K562 (cell line): Measurements from ENCODE around the gene SURF4.

ENCODE experiments used
- ARID2 ChIP-seq: fragments of 450-650 bp; IDR thresholded peaks from 2 replicates; pipeline ENCODE4 v1.6.1; 2017; ENCODE audit warnings: antibody characterized with exemption, mild to moderate bottlenecking
- TF ChIP-seq, protein P1 (sequence below), 3 experiments: IDR thresholded peaks in 2 of 3; conservative IDR thresholded peaks in 1 of 3; 2 replicates each; pipeline ENCODE4 v1.5.1; 2011 to 2012; ENCODE audit warnings: low read length in 3 of 3, mild to moderate bottlenecking in 3 of 3, control low read depth in 2 of 3, improper control_type of control experiment in 1 of 3, inconsistent platforms in 1 of 3, low read depth in 1 of 3, mixed read lengths in 1 of 3, moderate library complexity in 1 of 3; ENCODE audit not compliant: insufficient read depth in 2 of 3

DNA sequence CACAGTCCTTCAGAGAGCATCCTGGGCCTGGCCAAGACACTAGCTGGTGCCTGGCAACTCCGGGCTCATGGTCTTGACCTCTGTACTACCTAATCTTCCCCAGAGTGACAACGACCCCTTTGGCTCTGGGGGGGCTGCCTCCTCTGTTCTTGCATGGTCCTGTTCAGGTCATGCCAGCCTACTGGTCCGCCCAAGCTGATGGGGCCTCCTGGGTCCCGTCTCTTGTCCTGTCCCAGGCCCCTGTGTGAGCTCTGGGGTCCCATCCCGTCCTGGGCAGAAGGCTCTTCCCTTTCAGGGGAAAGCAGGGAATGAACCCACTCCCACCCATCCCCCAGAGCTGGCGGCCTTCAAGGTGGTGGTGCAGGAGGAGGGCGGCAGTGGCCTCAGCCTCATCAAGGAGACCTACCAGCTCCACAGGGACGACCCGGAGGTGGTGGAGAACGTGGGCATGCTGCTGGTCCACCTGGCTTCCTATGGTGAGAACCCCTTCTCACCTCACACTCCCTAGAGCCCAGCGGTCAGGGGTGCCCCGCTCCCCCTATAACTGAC, 28.7 kb upstream of the SURF4 start:
- TF ChIP-seq, protein P1, sequence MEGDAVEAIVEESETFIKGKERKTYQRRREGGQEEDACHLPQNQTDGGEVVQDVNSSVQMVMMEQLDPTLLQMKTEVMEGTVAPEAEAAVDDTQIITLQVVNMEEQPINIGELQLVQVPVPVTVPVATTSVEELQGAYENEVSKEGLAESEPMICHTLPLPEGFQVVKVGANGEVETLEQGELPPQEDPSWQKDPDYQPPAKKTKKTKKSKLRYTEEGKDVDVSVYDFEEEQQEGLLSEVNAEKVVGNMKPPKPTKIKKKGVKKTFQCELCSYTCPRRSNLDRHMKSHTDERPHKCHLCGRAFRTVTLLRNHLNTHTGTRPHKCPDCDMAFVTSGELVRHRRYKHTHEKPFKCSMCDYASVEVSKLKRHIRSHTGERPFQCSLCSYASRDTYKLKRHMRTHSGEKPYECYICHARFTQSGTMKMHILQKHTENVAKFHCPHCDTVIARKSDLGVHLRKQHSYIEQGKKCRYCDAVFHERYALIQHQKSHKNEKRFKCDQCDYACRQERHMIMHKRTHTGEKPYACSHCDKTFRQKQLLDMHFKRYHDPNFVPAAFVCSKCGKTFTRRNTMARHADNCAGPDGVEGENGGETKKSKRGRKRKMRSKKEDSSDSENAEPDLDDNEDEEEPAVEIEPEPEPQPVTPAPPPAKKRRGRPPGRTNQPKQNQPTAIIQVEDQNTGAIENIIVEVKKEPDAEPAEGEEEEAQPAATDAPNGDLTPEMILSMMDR (IDR thresholded peaks at IDR 0.05 in 2 of 3, conservative IDR thresholded peaks at IDR 0.05 in 1 of 3; ENCODE audit: insufficient read depth in 2 of 3, low read depth in 1 of 3, low read length in 3 of 3) = no peak
- no peak for TF ChIP-seq ARID2
